Nephron progenitor cell (in vitro differentiated cells): ENCODE results near the gene KCTD1.

ENCODE experiments used
- DNase-seq: peaks from one replicate; pipeline ENCODE4 v3.0.0; 2021
- H3K27ac Mint-ChIP-seq: 2 replicates; pipeline ENCODE4 v1.8.0; 2021; ENCODE audit warnings: mild to moderate bottlenecking, moderate library complexity, mixed read lengths
- H3K27me3 Mint-ChIP-seq: 2 replicates; pipeline ENCODE4 v1.8.0; 2021; ENCODE audit warnings: mild to moderate bottlenecking, low read depth, mixed read lengths; ENCODE audit not compliant: poor library complexity
- H3K36me3 Mint-ChIP-seq: 2 replicates; pipeline ENCODE4 v1.8.0; 2021; ENCODE audit warnings: low read depth, mixed read lengths
- H3K4me1 Mint-ChIP-seq: 2 replicates; pipeline ENCODE4 v1.8.0; 2021; ENCODE audit warnings: mixed read lengths
- H3K4me3 Mint-ChIP-seq: 2 replicates; pipeline ENCODE4 v1.8.0; 2021; ENCODE audit warnings: mild to moderate bottlenecking, moderate library complexity, mixed read lengths
- H3K9me3 Mint-ChIP-seq: 2 replicates; pipeline ENCODE4 v1.8.0; 2021; ENCODE audit warnings: mild to moderate bottlenecking, moderate library complexity, mixed read lengths
- TF ChIP-seq, protein P1 (sequence below): fragments of 200-600 bp; sonication (generic); IDR thresholded peaks from 2 replicates; pipeline ENCODE4 v1.5.0; 2021; ENCODE audit warnings: antibody characterized with exemption

The KCTD1 gene

DNA sequence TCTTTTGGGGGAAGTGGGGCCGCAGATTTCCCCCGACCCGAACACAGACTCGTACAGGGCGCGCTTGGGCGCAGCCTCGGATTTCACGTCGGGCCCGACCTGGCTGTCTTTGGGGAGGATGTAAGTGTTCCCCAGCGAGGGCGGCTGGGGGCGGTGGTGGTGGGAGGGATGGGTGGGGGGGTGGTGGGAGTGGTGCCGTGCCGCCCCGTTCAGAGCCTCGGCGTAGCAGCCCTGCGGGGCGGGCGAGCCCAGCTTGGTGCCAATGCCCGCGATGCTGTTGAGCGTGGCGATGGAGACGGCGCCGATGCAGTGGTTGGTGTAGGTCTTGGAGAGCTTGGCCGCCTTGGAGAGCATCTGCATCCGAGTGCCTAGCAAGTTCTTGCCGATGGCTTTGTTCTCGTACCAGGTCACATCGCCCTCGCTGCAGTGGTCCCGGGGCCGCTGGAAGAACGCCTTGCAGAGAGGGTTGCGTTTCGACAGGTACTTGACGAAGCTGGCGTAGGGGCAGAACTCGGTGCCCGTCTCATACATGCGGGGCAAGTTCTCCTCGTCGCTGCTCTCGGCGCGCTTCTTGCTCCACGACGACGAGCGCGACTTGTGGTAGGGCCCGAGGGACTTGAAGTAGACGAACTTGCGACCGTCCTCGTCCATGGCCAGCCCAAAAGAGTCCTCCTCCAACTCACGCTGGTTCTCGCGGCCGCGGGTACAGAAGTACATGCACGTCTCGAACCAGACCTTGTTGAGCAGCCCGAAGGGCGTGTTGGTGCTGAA lies 1.3 kb downstream of the KCTD1 start:
- Mint-ChIP-seq H3K9me3 (no peaks in the 10 kb centered on the region), H3K27ac (no peak overlapping the region), H3K4me1 (peaks cover 73% of the 10 kb centered on the region), H3K36me3 (peaks cover 13% of the 10 kb centered on the region), H3K4me3 (peak overlapping the region; percentile 93), H3K27me3 (peaks cover 17% of the 10 kb centered on the region)
- TF ChIP-seq, protein P1, sequence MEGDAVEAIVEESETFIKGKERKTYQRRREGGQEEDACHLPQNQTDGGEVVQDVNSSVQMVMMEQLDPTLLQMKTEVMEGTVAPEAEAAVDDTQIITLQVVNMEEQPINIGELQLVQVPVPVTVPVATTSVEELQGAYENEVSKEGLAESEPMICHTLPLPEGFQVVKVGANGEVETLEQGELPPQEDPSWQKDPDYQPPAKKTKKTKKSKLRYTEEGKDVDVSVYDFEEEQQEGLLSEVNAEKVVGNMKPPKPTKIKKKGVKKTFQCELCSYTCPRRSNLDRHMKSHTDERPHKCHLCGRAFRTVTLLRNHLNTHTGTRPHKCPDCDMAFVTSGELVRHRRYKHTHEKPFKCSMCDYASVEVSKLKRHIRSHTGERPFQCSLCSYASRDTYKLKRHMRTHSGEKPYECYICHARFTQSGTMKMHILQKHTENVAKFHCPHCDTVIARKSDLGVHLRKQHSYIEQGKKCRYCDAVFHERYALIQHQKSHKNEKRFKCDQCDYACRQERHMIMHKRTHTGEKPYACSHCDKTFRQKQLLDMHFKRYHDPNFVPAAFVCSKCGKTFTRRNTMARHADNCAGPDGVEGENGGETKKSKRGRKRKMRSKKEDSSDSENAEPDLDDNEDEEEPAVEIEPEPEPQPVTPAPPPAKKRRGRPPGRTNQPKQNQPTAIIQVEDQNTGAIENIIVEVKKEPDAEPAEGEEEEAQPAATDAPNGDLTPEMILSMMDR, result no peak
- peak; percentile 37 for DNase-seq

DNA sequence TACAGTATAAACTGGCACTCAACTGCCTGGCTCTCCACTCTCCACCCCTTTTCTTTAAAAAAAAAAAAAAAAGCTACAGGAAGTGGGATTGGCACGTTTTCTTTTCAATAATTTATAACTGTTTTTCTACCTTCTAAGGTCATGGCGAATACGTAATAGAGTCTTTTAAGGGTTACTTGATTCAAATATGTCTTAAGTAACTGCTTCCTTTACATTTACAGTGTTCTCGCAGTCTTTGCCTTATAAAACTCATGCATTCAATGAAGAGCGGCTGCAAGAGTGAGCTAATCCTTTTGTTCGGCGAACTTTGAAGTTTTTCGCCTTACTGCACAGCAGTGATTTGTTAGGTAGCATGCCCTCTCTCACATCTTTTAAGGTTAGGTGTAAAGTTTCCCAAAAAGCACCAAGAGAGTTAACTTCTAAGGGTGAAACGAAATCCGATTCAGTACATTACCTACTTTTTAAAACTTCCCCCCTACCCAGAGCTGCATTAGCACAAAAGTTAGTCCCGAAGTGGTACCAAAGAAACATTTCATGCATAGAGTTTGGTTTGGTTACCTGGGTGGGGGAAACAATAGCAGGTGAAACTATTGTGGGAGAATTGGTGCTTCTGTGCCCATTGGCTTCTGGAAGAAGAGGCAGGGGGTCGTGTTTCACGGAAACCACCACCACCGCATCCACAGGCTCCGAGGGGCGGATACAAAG lies 2.0 kb downstream of the KCTD1 start:
- TF ChIP-seq, protein P1, result no peak
- H3K4me3 Mint-ChIP-seq, result peak overlapping the region; percentile 93
- peaks cover 13% of the 10 kb centered on the region for H3K36me3 Mint-ChIP-seq
- H3K27ac Mint-ChIP-seq, result no peak overlapping the region
- no peak for DNase-seq
- no peaks in the 10 kb centered on the region for H3K9me3 Mint-ChIP-seq
- peaks cover 10% of the 10 kb centered on the region for H3K27me3 Mint-ChIP-seq
- peaks cover 73% of the 10 kb centered on the region for H3K4me1 Mint-ChIP-seq

DNA sequence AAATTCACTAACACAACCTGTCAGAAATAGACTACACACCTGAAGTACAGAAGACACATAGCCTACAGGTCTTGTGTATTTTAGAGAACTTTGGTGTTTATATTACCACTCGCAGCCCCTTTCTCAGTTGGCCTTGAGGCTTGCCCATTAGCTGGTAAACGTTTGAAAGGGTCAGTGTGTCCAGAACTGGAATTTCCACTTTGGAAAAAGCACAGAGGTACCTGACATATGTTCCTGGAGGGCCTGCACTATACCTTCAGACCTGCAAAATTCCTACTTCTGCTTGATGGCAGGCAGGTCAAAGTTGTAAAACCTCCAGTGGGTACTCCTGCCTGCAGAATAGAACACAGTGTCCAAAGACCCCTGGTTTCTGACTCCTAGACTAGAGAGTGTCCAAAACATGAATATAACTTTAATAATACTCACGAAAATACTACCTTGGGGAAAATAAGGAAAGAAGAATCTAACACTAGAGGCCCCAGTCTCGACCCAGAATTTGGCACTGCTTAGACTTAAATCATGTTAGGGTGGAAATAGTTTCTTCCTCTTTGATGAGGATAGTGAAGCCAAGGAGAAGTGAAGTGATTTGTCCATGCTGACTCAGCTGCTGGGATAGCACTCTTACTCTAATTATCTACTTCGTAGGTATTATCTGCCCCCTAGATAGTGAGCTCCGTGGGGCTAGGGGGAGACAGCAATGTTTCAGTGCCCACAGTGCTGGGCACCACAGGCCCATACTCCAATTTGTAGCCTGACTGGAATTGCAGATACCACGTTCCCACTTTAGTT lies 2.8 kb downstream of the KCTD1 start:
- peaks cover 75% of the 10 kb centered on the region for H3K4me1 Mint-ChIP-seq
- no peaks in the 10 kb centered on the region for H3K9me3 Mint-ChIP-seq
- no peak overlapping the region for H3K27ac Mint-ChIP-seq
- DNase-seq, result no peak
- H3K27me3 Mint-ChIP-seq, result peaks cover 6% of the 10 kb centered on the region
- H3K36me3 Mint-ChIP-seq, result peaks cover 13% of the 10 kb centered on the region
- TF ChIP-seq, protein P1, result no peak
- peak overlapping the region; percentile 93 for H3K4me3 Mint-ChIP-seq

DNA sequence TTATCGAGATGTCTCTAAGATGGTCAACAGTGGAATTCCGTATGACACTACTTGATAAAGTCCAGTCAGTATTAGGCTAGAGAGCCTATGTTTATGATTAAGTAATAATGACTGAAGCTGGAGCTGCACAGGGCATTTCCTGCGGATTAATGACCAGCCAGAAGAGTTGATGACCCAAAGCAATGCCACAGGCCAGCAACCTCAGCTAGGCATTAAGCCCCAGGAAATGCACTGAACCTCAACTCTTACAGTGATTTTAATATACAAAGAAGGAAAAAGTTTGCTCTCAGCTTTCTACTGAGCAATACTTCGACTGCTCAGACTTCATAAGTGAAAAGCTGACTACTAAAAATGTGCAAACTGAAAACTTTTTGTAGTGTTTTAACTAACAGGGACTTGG lies 3.9 kb downstream of the KCTD1 start:
- H3K27ac Mint-ChIP-seq, result no peak overlapping the region
- peak overlapping the region; percentile 93 for H3K4me3 Mint-ChIP-seq
- H3K9me3 Mint-ChIP-seq, result no peaks in the 10 kb centered on the region
- peaks cover 80% of the 10 kb centered on the region for H3K4me1 Mint-ChIP-seq
- DNase-seq, result no peak
- TF ChIP-seq, protein P1, result no peak
- no peaks in the 10 kb centered on the region for H3K27me3 Mint-ChIP-seq
- H3K36me3 Mint-ChIP-seq, result peaks cover 13% of the 10 kb centered on the region

DNA sequence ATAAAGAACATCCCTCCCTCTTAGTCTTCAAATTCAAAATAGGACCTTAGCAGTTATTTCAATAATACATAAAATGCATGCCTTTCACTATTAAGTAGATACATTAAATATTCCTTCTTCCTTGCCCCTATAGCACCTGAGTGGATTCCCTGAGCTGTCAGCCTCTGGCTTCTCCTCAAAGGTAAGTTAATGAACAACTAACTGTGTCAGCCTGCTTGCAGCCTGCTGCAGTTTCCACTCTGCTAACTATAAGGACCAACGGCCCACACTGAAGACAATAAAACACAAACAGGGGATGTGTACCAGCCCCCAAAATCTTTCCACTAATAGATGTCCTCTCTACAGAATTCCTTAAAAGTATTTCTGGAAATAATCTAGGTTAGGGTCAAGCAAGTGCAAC lies 5.0 kb downstream of the KCTD1 start:
- Mint-ChIP-seq H3K36me3 (peaks cover 13% of the 10 kb centered on the region), H3K27ac (no peak overlapping the region), H3K4me1 (peaks cover 91% of the 10 kb centered on the region), H3K9me3 (no peaks in the 10 kb centered on the region), H3K27me3 (no peaks in the 10 kb centered on the region), H3K4me3 (peak overlapping the region; percentile 93)
- TF ChIP-seq, protein P1, result no peak
- no peak for DNase-seq
